ENCODE measurements around the gene LSM11.
A peak's percentile ranks its signal among the peaks of the same experiment; 100 is the strongest.

The LSM11 gene

GRCh38 chr5:157730900-157731271 is 12.6 kb upstream of the LSM11 start:
- TF ChIP-seq CTCF (IDR thresholded peaks at IDR 0.05; ENCODE audit: low read depth, low read length) = no peak

GRCh38 chr5:157731272-157732129 is 12.0 kb upstream of the LSM11 start, which contains the start of gene THG1L:
Gene THG1L, plus strand, starts transcription at chr5:157731420. Its CDS starts 21 bp downstream, at chr5:157731441.
- TF ChIP-seq CTCF (IDR thresholded peaks at IDR 0.05; ENCODE audit: low read depth, low read length) = no peak
- peak within 1 kb of the TSS; percentile 63 for H3K4me3 ChIP-seq (ENCODE audit: low read depth, low read length)

More at GRCh38 chr5:157730900-157731271, 12.6 kb upstream of the LSM11 start:
- H3K4me3 ChIP-seq (ENCODE audit: low read depth, low read length) = peak overlapping the region; percentile 63

GRCh38 chr5:157732130-157732514 is 11.4 kb upstream of the LSM11 start:
- TF ChIP-seq CTCF (IDR thresholded peaks at IDR 0.05; ENCODE audit: low read depth, low read length) = no peak

GRCh38 chr5:157732596-157733262 is 10.8 kb upstream of the LSM11 start:
- no peak for TF ChIP-seq CTCF (IDR thresholded peaks at IDR 0.05; ENCODE audit: low read depth, low read length)
- H3K4me3 ChIP-seq (ENCODE audit: low read depth, low read length) = no peak overlapping the region

More at GRCh38 chr5:157732130-157732514, 11.4 kb upstream of the LSM11 start:
- peak overlapping the region; percentile 63 for H3K4me3 ChIP-seq (ENCODE audit: low read depth, low read length)

- TF ChIP-seq CTCF (IDR thresholded peaks at IDR 0.05; ENCODE audit: low read depth, low read length) = no peak
- no peak overlapping the region for H3K4me3 ChIP-seq (ENCODE audit: low read depth, low read length)
These were observed 9.1 kb upstream of the LSM11 start for GRCh38 chr5:157734436-157734835.

- no peak overlapping the region for H3K4me3 ChIP-seq (ENCODE audit: low read depth, low read length)
- no peak for TF ChIP-seq CTCF (IDR thresholded peaks at IDR 0.05; ENCODE audit: low read depth, low read length)
These were observed 7.5 kb upstream of the LSM11 start for GRCh38 chr5:157735991-157736390.

Measured in WI38 (cell line).